GM12892 (cell line): ENCODE measurements around the gene CASP9.

ENCODE experiments used
- DNase-seq: peaks from one replicate; pipeline ENCODE4 v3.0.0; 2011; ENCODE audit not compliant: insufficient read length
- FAIRE-seq: peaks from 2 replicates; lab custom pipeline; 2011; peaks lifted over from hg19 to GRCh38; lab: Jason Lieb, UNC
- POLR2A ChIP-seq: IDR thresholded peaks from 2 replicates; pipeline ENCODE4 v1.6.1; 2011; ENCODE audit warnings: low read depth, low read length, control low read depth
- POLR2AphosphoS5 ChIP-seq: IDR thresholded peaks from 2 replicates; pipeline ENCODE4 v1.6.1; 2011; ENCODE audit warnings: low read depth, low read length, control low read depth
- TAF1 ChIP-seq: IDR thresholded peaks from 2 replicates; pipeline ENCODE4 v1.6.1; 2011; ENCODE audit warnings: low read depth, mild to moderate bottlenecking, control low read depth, low read length, borderline replicate concordance

The CASP9 gene

GRCh38 chr1:15443281-15443680, 80.7 kb downstream of the CASP9 start:
- DNase-seq (no peak), FAIRE-seq (no peak)
- TF ChIP-seq POLR2A (no peak), POLR2AphosphoS5 (no peak)

- FAIRE-seq: no peak
- TF ChIP-seq POLR2A: no peak
- no peak for DNase-seq
Observed at GRCh38 chr1:15442759-15443158, 81.3 kb downstream of the CASP9 start.

- TF ChIP-seq POLR2A: no peak
- no peak for TF ChIP-seq POLR2AphosphoS5
- no peak for TF ChIP-seq TAF1
- DNase-seq: no peak
- no peak for FAIRE-seq
Observed at GRCh38 chr1:15442119-15442518, 81.9 kb downstream of the CASP9 start.
